Measurements from ENCODE around the gene MOCS2. TPM values are rescaled to one million over a fixed set of nuclear protein-coding genes. Genes with fewer than 3 reads are reported as not detected.

MOCS2 gene
- total and polyA plus RNA-seq, 2 of the 8 experiments (the other 6 are each of a cell fraction or from before 2014, with no cell fraction given), result 6.7 to 16.1 TPM

- TF ChIP-seq TAF1 (IDR thresholded peaks at IDR 0.05; ENCODE audit: low read depth, low read length) (peak; percentile 64; the same call in 1 of the 2 replicates), KDM4A (IDR thresholded peaks at IDR 0.05; ENCODE audit: low read depth, low read length, severe bottlenecking) (peak; percentile 91), BRCA1 (IDR thresholded peaks at IDR 0.05; ENCODE audit: low read depth, low read length) (no peak), ASH2L (IDR thresholded peaks at IDR 0.05; ENCODE audit: low read length) (peak; percentile 30), HDAC2 (IDR thresholded peaks at IDR 0.05; ENCODE audit: borderline replicate concordance in 1 of 2, low read depth in 2 of 2, low read length in 2 of 2) (peak in 1 of 2 experiments; percentile 2; a peak in 1 of 4 replicates), MAX (IDR thresholded peaks at IDR 0.05) (peak; percentile 83), PHF8 (conservative IDR thresholded peaks at IDR 0.05; ENCODE audit: low read depth, low read length) (peak; percentile 57; the same call in 1 of the 2 replicates), POLR2A (IDR thresholded peaks at IDR 0.05; ENCODE audit: control extremely low read depth in 1 of 2, low read depth in 2 of 2, low read length in 2 of 2) (peak in 1 of 2 experiments; percentile 59; a peak in 2 of 3 replicates)
- TF ChIP-seq, protein P1, sequence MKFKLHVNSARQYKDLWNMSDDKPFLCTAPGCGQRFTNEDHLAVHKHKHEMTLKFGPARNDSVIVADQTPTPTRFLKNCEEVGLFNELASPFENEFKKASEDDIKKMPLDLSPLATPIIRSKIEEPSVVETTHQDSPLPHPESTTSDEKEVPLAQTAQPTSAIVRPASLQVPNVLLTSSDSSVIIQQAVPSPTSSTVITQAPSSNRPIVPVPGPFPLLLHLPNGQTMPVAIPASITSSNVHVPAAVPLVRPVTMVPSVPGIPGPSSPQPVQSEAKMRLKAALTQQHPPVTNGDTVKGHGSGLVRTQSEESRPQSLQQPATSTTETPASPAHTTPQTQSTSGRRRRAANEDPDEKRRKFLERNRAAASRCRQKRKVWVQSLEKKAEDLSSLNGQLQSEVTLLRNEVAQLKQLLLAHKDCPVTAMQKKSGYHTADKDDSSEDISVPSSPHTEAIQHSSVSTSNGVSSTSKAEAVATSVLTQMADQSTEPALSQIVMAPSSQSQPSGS (IDR thresholded peaks at IDR 0.05; ENCODE audit: low read length), result no peak
- TF ChIP-seq, protein P2, sequence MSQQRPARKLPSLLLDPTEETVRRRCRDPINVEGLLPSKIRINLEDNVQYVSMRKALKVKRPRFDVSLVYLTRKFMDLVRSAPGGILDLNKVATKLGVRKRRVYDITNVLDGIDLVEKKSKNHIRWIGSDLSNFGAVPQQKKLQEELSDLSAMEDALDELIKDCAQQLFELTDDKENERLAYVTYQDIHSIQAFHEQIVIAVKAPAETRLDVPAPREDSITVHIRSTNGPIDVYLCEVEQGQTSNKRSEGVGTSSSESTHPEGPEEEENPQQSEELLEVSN (IDR thresholded peaks at IDR 0.05), result peak; percentile 85
- TF ChIP-seq, protein P3, sequence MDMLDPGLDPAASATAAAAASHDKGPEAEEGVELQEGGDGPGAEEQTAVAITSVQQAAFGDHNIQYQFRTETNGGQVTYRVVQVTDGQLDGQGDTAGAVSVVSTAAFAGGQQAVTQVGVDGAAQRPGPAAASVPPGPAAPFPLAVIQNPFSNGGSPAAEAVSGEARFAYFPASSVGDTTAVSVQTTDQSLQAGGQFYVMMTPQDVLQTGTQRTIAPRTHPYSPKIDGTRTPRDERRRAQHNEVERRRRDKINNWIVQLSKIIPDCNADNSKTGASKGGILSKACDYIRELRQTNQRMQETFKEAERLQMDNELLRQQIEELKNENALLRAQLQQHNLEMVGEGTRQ (IDR thresholded peaks at IDR 0.05; ENCODE audit: low read length), result no peak
Measured at GRCh38 chr5:53109443-53110127, at the start of gene MOCS2 (continued).
